Measurements from ENCODE around the gene PPFIA2.

DNA sequence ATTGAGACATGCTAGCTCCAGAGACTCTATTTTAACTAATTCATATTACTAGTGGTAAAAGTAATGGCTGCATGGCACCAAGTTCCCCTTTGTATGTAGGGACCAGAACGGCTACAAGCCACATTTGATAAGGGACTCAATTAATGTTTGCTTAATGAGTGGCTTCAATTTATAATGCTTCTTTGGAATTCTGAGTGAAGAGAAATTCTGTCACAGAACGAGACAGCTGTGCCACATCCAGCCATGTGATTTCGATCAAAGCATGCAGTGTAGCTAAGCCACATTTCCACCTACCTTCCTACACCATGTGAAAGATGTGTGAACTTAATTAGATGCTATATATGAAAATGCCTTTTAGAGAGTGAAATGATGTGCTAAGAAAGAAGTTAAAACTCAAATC, 463.9 kb downstream of the PPFIA2 start:
- TF ChIP-seq, protein P1, sequence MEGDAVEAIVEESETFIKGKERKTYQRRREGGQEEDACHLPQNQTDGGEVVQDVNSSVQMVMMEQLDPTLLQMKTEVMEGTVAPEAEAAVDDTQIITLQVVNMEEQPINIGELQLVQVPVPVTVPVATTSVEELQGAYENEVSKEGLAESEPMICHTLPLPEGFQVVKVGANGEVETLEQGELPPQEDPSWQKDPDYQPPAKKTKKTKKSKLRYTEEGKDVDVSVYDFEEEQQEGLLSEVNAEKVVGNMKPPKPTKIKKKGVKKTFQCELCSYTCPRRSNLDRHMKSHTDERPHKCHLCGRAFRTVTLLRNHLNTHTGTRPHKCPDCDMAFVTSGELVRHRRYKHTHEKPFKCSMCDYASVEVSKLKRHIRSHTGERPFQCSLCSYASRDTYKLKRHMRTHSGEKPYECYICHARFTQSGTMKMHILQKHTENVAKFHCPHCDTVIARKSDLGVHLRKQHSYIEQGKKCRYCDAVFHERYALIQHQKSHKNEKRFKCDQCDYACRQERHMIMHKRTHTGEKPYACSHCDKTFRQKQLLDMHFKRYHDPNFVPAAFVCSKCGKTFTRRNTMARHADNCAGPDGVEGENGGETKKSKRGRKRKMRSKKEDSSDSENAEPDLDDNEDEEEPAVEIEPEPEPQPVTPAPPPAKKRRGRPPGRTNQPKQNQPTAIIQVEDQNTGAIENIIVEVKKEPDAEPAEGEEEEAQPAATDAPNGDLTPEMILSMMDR (IDR thresholded peaks at IDR 0.05) = no peak
- TF ChIP-seq EP300 (IDR thresholded peaks at IDR 0.05) = no peak

Measured in suprapubic skin (tissue), 3 donors.